B cell (primary cell): ENCODE measurements around the gene HCRTR2. TPM values are rescaled to one million over a fixed set of nuclear protein-coding genes. Genes with fewer than 3 reads are reported as not detected.

Experiments used
- ATAC-seq: fragments of 200-7000 bp; cut with Tn5 transposase; one replicate; pipeline ENCODE4 v1.10.0; 2021; ENCODE audit warnings: low read depth, mild to moderate bottlenecking, moderate number of reproducible peaks, moderate library complexity
- CTCF ChIA-PET: fragments of 350-600 bp; sonication (Branson Sonifier 250); formaldehyde crosslinking; loops from one replicate; lab custom pipeline; 2021; ENCODE audit warnings: antibody characterized with exemption, inconsistent platforms; lab: Charles Lee
- POLR2A ChIA-PET: fragments of 350-600 bp; sonication (Branson Sonifier 250); formaldehyde crosslinking; loops from one replicate; lab custom pipeline; 2021; ENCODE audit warnings: antibody characterized with exemption; lab: Charles Lee
- DNase-seq: peaks from one replicate; pipeline ENCODE4 v3.0.0; 2013
- H2AFZ ChIP-seq: 2 replicates; pipeline ENCODE4 v1.6.1; 2012; ENCODE audit warnings: mild to moderate bottlenecking, low read depth, low read length; ENCODE audit not compliant: insufficient read depth, poor library complexity, severe bottlenecking
- H3K27ac ChIP-seq, 2 donors: 1 replicate in 1 of 2; 2 replicates in 1 of 2; pipeline ENCODE4 v1.5.1; 2012 to 2013; ENCODE audit warnings: low read length in 2 of 2, mild to moderate bottlenecking in 2 of 2, moderate library complexity in 1 of 2
- H3K27me3 ChIP-seq, 4 experiments: fragments of 200-600 bp in 1 of 4; sonication (generic) in 1 of 4; replicated peaks in 1 of 4; 1 replicate in 2 of 4; 2 replicates in 2 of 4; pipeline versions ENCODE4 v1.6.1 to v1.7.0; 2013 to 2016; ENCODE audit warnings: low read length in 3 of 4, mild to moderate bottlenecking in 2 of 4, mixed read lengths in 1 of 4, moderate library complexity in 1 of 4; ENCODE audit not compliant: insufficient read depth in 4 of 4, control insufficient read depth in 3 of 4; ENCODE audit errors: control extremely low read depth in 1 of 4
- H3K36me3 ChIP-seq, 2 experiments: replicated peaks in 1 of 2; 1 replicate in 1 of 2; 2 replicates in 1 of 2; pipeline versions ENCODE4 v1.6.1 to v1.7.1; 2013; ENCODE audit warnings: low read length in 1 of 2; ENCODE audit not compliant: insufficient read depth in 2 of 2, control insufficient read depth in 1 of 2; ENCODE audit errors: control extremely low read depth in 1 of 2, extremely low read depth in 1 of 2
- H3K4me1 ChIP-seq, 2 donors: fragments of 200-600 bp in 1 of 2; sonication (generic) in 1 of 2; 1 replicate in 1 of 2; 2 replicates in 1 of 2; pipeline versions ENCODE4 v1.5.1 to v1.6.1; 2013 to 2017; ENCODE audit warnings: low read length in 2 of 2; ENCODE audit not compliant: control insufficient read depth in 2 of 2, insufficient read depth in 2 of 2
- H3K4me2 ChIP-seq: replicated peaks from 2 replicates; pipeline ENCODE3; 2012; ENCODE audit warnings: mild to moderate bottlenecking, low read depth, low read length; ENCODE audit not compliant: poor library complexity, severe bottlenecking
- H3K4me3 ChIP-seq, 5 experiments: fragments of 200-600 bp in 1 of 5; sonication (generic) in 1 of 5; 1 replicate in 3 of 5; 2 replicates in 2 of 5; pipeline versions ENCODE4 v1.5.1 to v1.7.0; 2011 to 2016; ENCODE audit warnings: low read length in 4 of 5, mild to moderate bottlenecking in 4 of 5, low read depth in 2 of 5, control low read depth in 1 of 5, moderate library complexity in 1 of 5; ENCODE audit not compliant: insufficient read depth in 1 of 5; ENCODE audit errors: control extremely low read depth in 1 of 5, extremely low read depth in 1 of 5
- H3K79me2 ChIP-seq: fragments of 200-600 bp; sonication (generic); one replicate; pipeline ENCODE4 v1.6.0; 2016; ENCODE audit warnings: low read length; ENCODE audit not compliant: control insufficient read depth, insufficient read depth
- H3K9ac ChIP-seq: fragments of 200-600 bp; sonication (generic); 2 replicates; pipeline ENCODE4 v1.6.1; 2017; ENCODE audit warnings: mild to moderate bottlenecking, low read length, moderate library complexity
- H3K9me3 ChIP-seq, 3 donors: one replicate each; pipeline versions ENCODE4 v1.6.1 to v1.7.1; 2013; ENCODE audit warnings: low read length in 2 of 3; ENCODE audit not compliant: control insufficient read depth in 2 of 3, insufficient read depth in 1 of 3; ENCODE audit errors: control extremely low read depth in 1 of 3
- H4K20me1 ChIP-seq: 2 replicates; pipeline ENCODE4 v1.6.0; 2012; ENCODE audit warnings: mild to moderate bottlenecking, low read length; ENCODE audit not compliant: insufficient read depth, control insufficient read depth, poor library complexity, severe bottlenecking
- H3K27ac Mint-ChIP-seq: one replicate; pipeline ENCODE4 v1.8.0; 2021; ENCODE audit warnings: mixed read lengths
- H3K27me3 Mint-ChIP-seq: one replicate; pipeline ENCODE4 v1.8.0; 2021; ENCODE audit warnings: mixed read lengths
- H3K4me1 Mint-ChIP-seq: one replicate; pipeline ENCODE4 v1.8.0; 2021; ENCODE audit warnings: mixed read lengths
- H3K4me3 Mint-ChIP-seq: one replicate; pipeline ENCODE4 v1.8.0; 2021; ENCODE audit warnings: mixed read lengths
- H3K9me3 Mint-ChIP-seq: one replicate; pipeline ENCODE4 v1.8.0; 2022; ENCODE audit warnings: mixed read lengths; ENCODE audit not compliant: insufficient read depth
- EZH2 ChIP-seq: IDR thresholded peaks from 2 replicates; pipeline ENCODE4 v1.6.1; 2012; ENCODE audit warnings: borderline replicate concordance, low read depth, mild to moderate bottlenecking, moderate library complexity, low read length; ENCODE audit not compliant: insufficient read depth, poor library complexity, severe bottlenecking
- WGBS: methylation state at CpG from one replicate; pipeline ENCODE4 v1.1.5; 2013; ENCODE audit warnings: missing lambda C conversion rate; ENCODE audit not compliant: insufficient coverage; 5-methylcytosine and 5-hydroxymethylcytosine counted together
- intact Hi-C: fragments of 100-400 bp; cut with micrococcal nuclease; formaldehyde crosslinking; loops from one replicate; pipeline ENCODE4 v1.10.0; 2022
- polyA minus RNA-seq: library from RNA; depleted of rRNA, polyadenylated mRNA; stranded (reverse); fragments of >200 nt; gene quantifications from 2 replicates; pipeline ENCODE4 v1.2.3, GENCODE V29; 2012
- polyA plus RNA-seq: library from polyadenylated mRNA; depleted of rRNA; stranded (reverse); fragments of >200 nt; gene quantifications from 2 replicates; pipeline ENCODE4 v1.2.3, GENCODE V29; 2012
- total RNA-seq, 2 donors: library from RNA; stranded (reverse); fragments of 120-200 nt in 1 of 2; gene quantifications; 1 replicate in 1 of 2; 2 replicates in 1 of 2; pipeline versions ENCODE4 v1.2.3 to v1.2.4, GENCODE V29; 2013 to 2022
- TF ChIP-seq, protein P1 (sequence below): fragments of 200-600 bp; IDR thresholded peaks from one replicate; pipeline ENCODE4 v1.8.0; 2022; ENCODE audit warnings: antibody characterized with exemption, mild to moderate bottlenecking

The HCRTR2 gene
- total RNA-seq (not detected in 2 replicates), polyA plus RNA-seq (not detected in 2 replicates), polyA minus RNA-seq (not detected in 2 replicates)
- not detected for total RNA-seq (2013)

DNA sequence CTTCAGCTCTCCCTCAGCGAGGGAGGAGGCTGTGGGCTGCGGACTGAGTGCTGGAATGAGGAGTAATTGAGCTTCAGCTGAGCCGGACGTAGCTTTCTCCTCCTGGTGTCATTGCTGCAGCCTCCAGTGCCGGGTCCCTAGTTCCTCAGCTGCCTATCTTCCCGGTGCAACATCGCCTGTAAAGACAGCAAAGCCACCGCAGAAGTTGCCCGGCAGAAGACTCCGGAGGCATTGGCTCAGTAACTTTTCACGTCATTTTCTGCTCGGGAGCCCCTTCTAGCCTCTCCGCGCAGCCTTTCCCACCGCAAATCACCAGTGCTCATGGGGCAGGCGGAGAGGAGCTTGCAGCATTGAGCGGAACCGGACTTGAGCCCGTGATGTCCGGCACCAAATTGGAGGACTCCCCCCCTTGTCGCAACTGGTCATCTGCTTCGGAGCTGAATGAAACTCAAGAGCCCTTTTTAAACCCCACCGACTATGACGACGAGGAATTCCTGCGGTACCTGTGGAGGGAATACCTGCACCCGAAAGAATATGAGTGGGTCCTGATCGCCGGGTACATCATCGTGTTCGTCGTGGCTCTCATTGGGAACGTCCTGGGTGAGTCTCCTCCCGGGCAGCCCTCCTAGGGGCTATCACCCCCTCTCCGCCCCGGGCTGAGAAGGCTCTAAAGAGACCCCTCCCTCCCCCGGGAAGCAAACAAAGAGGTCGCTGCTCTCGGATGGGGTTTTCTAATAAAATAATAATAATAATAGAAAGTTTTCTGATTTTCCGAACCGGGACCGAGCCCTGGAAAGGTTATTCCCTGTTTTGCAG is at the start of gene HCRTR2:
Gene HCRTR2, plus strand, starts transcription at position 305 of the 816 bp plus-strand sequence. Its CDS starts 73 bp downstream, at position 378.
- H3K4me3 Mint-ChIP-seq, result no peak within 1 kb of the TSS
- H3K4me1 Mint-ChIP-seq, result no peaks in the 10 kb centered on the region
- H3K4me2 ChIP-seq, result no peak within 1 kb of the TSS
- no peak within 1 kb of the TSS for H3K4me3 ChIP-seq
- ChIA-PET CTCF (no interaction called here), POLR2A (no interaction called here)
- ATAC-seq (no peak), DNase-seq (no peak)
- 9% methylated on average over 30 of the region's 42 CpGs for WGBS
- peaks cover 0 to 13% (median 0%) of the 10 kb centered on the region in 3 donors for H3K9me3 ChIP-seq
- intact Hi-C loops, result no loop called here
- H3K27ac ChIP-seq, result no peak within 1 kb of the TSS
- peaks cover 4% of the 10 kb centered on the region for H3K9me3 Mint-ChIP-seq
- H2AFZ ChIP-seq, result no peak within 1 kb of the TSS
- H3K4me1 ChIP-seq, result no peaks in the 10 kb centered on the region
- H3K27ac Mint-ChIP-seq, result no peak within 1 kb of the TSS
- H3K36me3 ChIP-seq, result no peaks in the 10 kb centered on the region
- H3K9ac ChIP-seq, result no peak within 1 kb of the TSS
- no peaks in the 10 kb centered on the region for H4K20me1 ChIP-seq
- no peaks in the 10 kb centered on the region for H3K79me2 ChIP-seq
- TF ChIP-seq, protein P1, sequence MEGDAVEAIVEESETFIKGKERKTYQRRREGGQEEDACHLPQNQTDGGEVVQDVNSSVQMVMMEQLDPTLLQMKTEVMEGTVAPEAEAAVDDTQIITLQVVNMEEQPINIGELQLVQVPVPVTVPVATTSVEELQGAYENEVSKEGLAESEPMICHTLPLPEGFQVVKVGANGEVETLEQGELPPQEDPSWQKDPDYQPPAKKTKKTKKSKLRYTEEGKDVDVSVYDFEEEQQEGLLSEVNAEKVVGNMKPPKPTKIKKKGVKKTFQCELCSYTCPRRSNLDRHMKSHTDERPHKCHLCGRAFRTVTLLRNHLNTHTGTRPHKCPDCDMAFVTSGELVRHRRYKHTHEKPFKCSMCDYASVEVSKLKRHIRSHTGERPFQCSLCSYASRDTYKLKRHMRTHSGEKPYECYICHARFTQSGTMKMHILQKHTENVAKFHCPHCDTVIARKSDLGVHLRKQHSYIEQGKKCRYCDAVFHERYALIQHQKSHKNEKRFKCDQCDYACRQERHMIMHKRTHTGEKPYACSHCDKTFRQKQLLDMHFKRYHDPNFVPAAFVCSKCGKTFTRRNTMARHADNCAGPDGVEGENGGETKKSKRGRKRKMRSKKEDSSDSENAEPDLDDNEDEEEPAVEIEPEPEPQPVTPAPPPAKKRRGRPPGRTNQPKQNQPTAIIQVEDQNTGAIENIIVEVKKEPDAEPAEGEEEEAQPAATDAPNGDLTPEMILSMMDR, result no peak
- no peak for TF ChIP-seq EZH2
- no peaks in the 10 kb centered on the region for H3K27me3 Mint-ChIP-seq
- peaks cover 0 to 2% (median 0%) of the 10 kb centered on the region in 4 experiments for H3K27me3 ChIP-seq

DNA sequence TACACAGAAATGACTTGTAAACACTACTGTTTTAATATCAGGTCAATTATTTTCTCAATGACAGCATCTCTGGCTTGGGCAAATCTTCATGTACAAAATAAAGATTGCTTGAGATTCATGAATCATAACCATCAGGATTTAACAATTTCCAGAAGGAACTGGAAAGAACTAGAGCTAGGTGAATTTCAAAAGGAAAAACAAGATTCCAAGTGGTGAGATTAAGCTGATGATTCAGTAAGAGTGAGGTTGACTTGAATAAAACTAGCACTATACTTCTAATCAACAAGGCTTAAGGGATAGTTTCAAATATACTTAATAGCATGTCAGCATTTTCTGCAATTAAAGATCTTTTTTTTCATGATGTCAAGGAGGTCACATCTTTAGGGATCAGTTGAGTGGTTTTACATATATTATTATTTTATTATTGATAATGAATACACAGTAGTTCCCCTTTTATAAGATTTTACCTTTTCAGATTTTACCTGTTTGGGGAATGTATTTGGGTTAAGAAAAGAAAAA is 43.5 kb upstream of the HCRTR2 start:
- Mint-ChIP-seq H3K4me1 (no peaks in the 10 kb centered on the region), H3K27ac (no peak overlapping the region), H3K4me3 (no peak overlapping the region), H3K9me3 (peaks cover 2% of the 10 kb centered on the region), H3K27me3 (no peaks in the 10 kb centered on the region)
- Histone ChIP-seq H3K27ac (no peak overlapping the region), H3K27me3 (no peaks in the 10 kb centered on the region), H3K4me1 (no peaks in the 10 kb centered on the region), H3K9me3 (peaks cover 0 to 10% (median 0%) of the 10 kb centered on the region in 3 donors), H3K9ac (no peak overlapping the region), H3K4me3 (no peak overlapping the region), H2AFZ (no peak overlapping the region), H4K20me1 (no peaks in the 10 kb centered on the region), H3K79me2 (no peaks in the 10 kb centered on the region), H3K36me3 (no peaks in the 10 kb centered on the region), H3K4me2 (no peak overlapping the region)
- ChIA-PET POLR2A (no interaction called here), CTCF (no interaction called here)
- ATAC-seq (no peak), DNase-seq (no peak)
- no peak for TF ChIP-seq EZH2
- TF ChIP-seq, protein P1, result no peak
- intact Hi-C loops, result no loop called here
